GM12891 (cell line): Measurements from ENCODE around the gene TGM2.

Experiments
- POLR2A ChIP-seq: IDR thresholded peaks from 2 replicates; pipeline ENCODE4 v1.6.1; 2011; ENCODE audit warnings: low read depth, low read length, control low read depth
- TAF1 ChIP-seq: IDR thresholded peaks from 2 replicates; pipeline ENCODE4 v1.6.1; 2011; ENCODE audit warnings: low read depth, low read length, control low read depth

DNA sequence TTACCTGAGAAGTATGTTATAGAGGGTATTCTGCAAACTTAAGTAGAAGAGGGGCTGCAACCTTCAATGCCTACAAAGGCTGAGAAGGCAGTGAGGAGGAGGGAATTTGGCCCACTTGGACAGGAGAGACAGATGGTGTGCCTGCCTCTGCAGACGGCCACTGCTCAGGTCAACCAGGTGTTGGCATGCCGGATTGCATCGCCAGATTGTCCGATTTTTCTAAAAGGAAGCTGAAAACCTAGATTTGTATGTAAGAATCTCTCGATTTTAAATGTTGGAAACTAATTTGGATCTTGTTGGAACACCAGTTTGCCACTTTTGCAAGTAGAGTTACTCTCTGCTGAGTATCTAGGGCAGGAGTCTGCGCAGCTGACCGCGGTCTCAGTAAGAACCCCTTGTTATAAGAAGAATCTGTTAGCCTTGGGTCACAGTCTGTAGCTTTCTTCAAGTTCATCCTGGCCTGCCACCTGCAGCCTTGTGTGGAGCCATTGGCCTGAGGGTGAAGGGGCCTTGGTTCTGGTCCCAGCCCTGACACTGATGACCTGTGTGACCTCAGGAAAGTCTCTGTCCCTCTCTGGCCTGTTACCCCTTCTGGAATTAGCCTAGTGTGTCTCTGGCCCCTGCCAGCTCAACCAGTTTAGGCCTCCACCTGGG lies 54.4 kb downstream of the TGM2 start:
- no peak for TF ChIP-seq POLR2A
- TF ChIP-seq TAF1 = no peak
